AG04450 (cell line): ENCODE measurements around the gene ABHD14A. TPM values are rescaled to one million over a fixed set of nuclear protein-coding genes. Genes with fewer than 3 reads are reported as not detected.

Experiments used
- CTCF ChIA-PET: fragments of 300-600, 350-600 bp; formaldehyde crosslinking; extraction: SDS; loops from one replicate; lab custom pipeline; 2022; ENCODE audit warnings: antibody characterized with exemption, inconsistent platforms; lab: Charles Lee
- POLR2A ChIA-PET: fragments of 350-600 bp; formaldehyde crosslinking; extraction: SDS; loops from one replicate; lab custom pipeline; 2021; ENCODE audit warnings: antibody characterized with exemption, inconsistent platforms; lab: Yijun Ruan, JAX
- DNase-seq: peaks from one replicate; pipeline ENCODE4 v3.0.0-alpha.2; 2011; ENCODE audit warnings: low read depth, low spot score
- H3K27ac ChIP-seq: one replicate; pipeline ENCODE4 v1.5.1; 2012; ENCODE audit warnings: low read depth, low read length, control low read depth
- H3K27me3 ChIP-seq: one replicate; pipeline ENCODE4 v1.6.0; 2012; ENCODE audit warnings: low read length; ENCODE audit not compliant: control insufficient read depth, insufficient read depth
- H3K4me3 ChIP-seq: 2 replicates; pipeline ENCODE4 v1.5.1; 2011; ENCODE audit warnings: mild to moderate bottlenecking, low read depth, low read length, control low read depth
- H3K9me3 ChIP-seq: 2 replicates; pipeline ENCODE4 v1.5.1; 2012; ENCODE audit warnings: low read length; ENCODE audit not compliant: control insufficient read depth, insufficient read depth
- CTCF ChIP-seq: IDR thresholded peaks from 2 replicates; pipeline ENCODE4 v1.5.1; 2011; ENCODE audit warnings: low read depth, low read length, control low read depth, inconsistent platforms
- polyA plus RNA-seq: library from polyadenylated mRNA; depleted of rRNA; stranded (reverse); fragments of >200 nt; gene quantifications from 2 replicates; pipeline ENCODE4 v1.2.3, GENCODE V29; 2011

Gene ABHD14A
- polyA plus RNA-seq, 1 experiment, result 8.2 TPM

- ChIA-PET POLR2A (interaction anchor here (0.6 kb wide), 1 partner anchor 12 kb away, joined by 4 read pairs; the partner anchor contains the start of gene RPL29), CTCF (interaction anchor here (7.4 kb wide), 2 partner anchors 114 to 140 kb away, joined by 138 to 142 read pairs; no protein-coding TSS in a partner anchor)
- Histone ChIP-seq H3K27me3 (peaks cover 5% of the 10 kb centered on the region), H3K9me3 (no peaks in the 10 kb centered on the region), H3K4me3 (no peak overlapping the region), H3K27ac (no peak overlapping the region)
- DNase-seq, result no peak
- TF ChIP-seq CTCF, result no peak
Observed at GRCh38 chr3:52007291-52007690, 32.4 kb downstream of the ABHD14A start.

GRCh38 chr3:52010431-52010830 lies 35.6 kb downstream of the ABHD14A start:
- POLR2A ChIA-PET, result no interaction called here
- no peak for DNase-seq
- no peak for TF ChIP-seq CTCF
- CTCF ChIA-PET, result no interaction called here
- no peak overlapping the region for H3K27ac ChIP-seq
- H3K4me3 ChIP-seq, result no peak overlapping the region
- peaks cover 3% of the 10 kb centered on the region for H3K27me3 ChIP-seq
- H3K9me3 ChIP-seq, result no peaks in the 10 kb centered on the region

- DNase-seq, result no peak
- CTCF ChIA-PET, result interaction anchor here (1.4 to 1.7 kb wide), 2 partner anchors 10 to 109 kb away, joined by 3 to 5 read pairs; no protein-coding TSS in a partner anchor
- POLR2A ChIA-PET, result interaction anchor here (0.8 kb wide), 1 partner anchor 17 kb away, joined by 3 read pairs; the partner anchor contains the start of gene RPL29
Observed at GRCh38 chr3:52012699-52013098, 37.8 kb downstream of the ABHD14A start.

GRCh38 chr3:52013802-52014598 lies 39.1 kb downstream of the ABHD14A start:
- H3K4me3 ChIP-seq, result no peak overlapping the region
- ChIA-PET CTCF (interaction anchor here (1.0 to 2.3 kb wide), 5 partner anchors 10 to 131 kb away, joined by 3 to 6 read pairs (median 4); no protein-coding TSS in a partner anchor), POLR2A (no interaction called here)
- no peak overlapping the region for H3K27ac ChIP-seq
- no peaks in the 10 kb centered on the region; the same call in 1 of the 2 replicates for H3K9me3 ChIP-seq
- no peak for TF ChIP-seq CTCF
- peaks cover 3% of the 10 kb centered on the region for H3K27me3 ChIP-seq
- no peak for DNase-seq

More at GRCh38 chr3:52012699-52013098, 37.8 kb downstream of the ABHD14A start:
- Histone ChIP-seq H3K4me3 (no peak overlapping the region), H3K27ac (no peak overlapping the region), H3K9me3 (no peaks in the 10 kb centered on the region), H3K27me3 (peaks cover 3% of the 10 kb centered on the region)
- no peak for TF ChIP-seq CTCF

- peaks cover 3% of the 10 kb centered on the region for H3K27me3 ChIP-seq
- DNase-seq, result no peak
- H3K27ac ChIP-seq, result no peak overlapping the region
- POLR2A ChIA-PET, result no interaction called here
- H3K9me3 ChIP-seq, result no peaks in the 10 kb centered on the region; the same call in 1 of the 2 replicates
- TF ChIP-seq CTCF, result peak; percentile 39
- CTCF ChIA-PET, result interaction anchor here (1.0 to 2.3 kb wide), 4 partner anchors 9 to 26 kb away, joined by 3 to 6 read pairs (median 4); no protein-coding TSS in a partner anchor
- no peak overlapping the region for H3K4me3 ChIP-seq
Observed at GRCh38 chr3:52014613-52015012, 39.7 kb downstream of the ABHD14A start.
